HCT116 (cell line): ENCODE data around the gene MARCHF2. TPM values are rescaled to one million over a fixed set of nuclear protein-coding genes. Genes with fewer than 3 reads are reported as not detected.

Experiments used
- ATAC-seq: fragments of 200-7000 bp; cut with Tn5 transposase; 2 replicates; pipeline ENCODE4 v1.9.1; 2020; ENCODE audit warnings: mild to moderate bottlenecking, moderate library complexity
- BruUV-seq: library from RNA; stranded (reverse); fragments of 400-500 nt; replicated peaks from 2 replicates; lab custom pipeline; 2021; lab: Mats Ljungman, UMichigan
- CTCF ChIA-PET: fragments of 300-600 bp; sonication (Branson Sonifier 250); formaldehyde crosslinking; loops from one replicate; lab custom pipeline; 2021; ENCODE audit warnings: antibody characterized with exemption; lab: Charles Lee
- POLR2A ChIA-PET: fragments of 300-600, 350-600 bp; sonication (Branson Sonifier 250); formaldehyde crosslinking; loops from one replicate; lab custom pipeline; 2021; ENCODE audit warnings: antibody characterized with exemption; lab: Charles Lee
- RAD21 ChIA-PET, 2 experiments: fragments of 300-600 bp; sonication (Branson Sonifier 250); formaldehyde crosslinking; loops; one replicate each; lab custom pipeline; 2023; ENCODE audit warnings: low total read pairs in 2 of 2; ENCODE audit not compliant: uncharacterized antibody in 2 of 2, unreplicated experiment in 2 of 2, low non-redundant PET in 1 of 2; lab: Charles Lee
- DNase-seq: peaks from one replicate; pipeline ENCODE4 v3.0.0-alpha.2; 2010; ENCODE audit warnings: low read depth, low spot score
- H2AFZ ChIP-seq: fragments of 200-600 bp; shearing (Covaris generic), sonication (generic); 2 replicates; pipeline ENCODE4 v1.6.1; 2017; ENCODE audit warnings: low read depth, mixed run types, mixed read lengths, antibody characterized with exemption, low read length; ENCODE audit not compliant: poor library complexity, severe bottlenecking
- H3K27ac ChIP-seq: 2 replicates; pipeline ENCODE4 v1.5.1; 2012; ENCODE audit warnings: low read depth, low read length
- H3K27me3 ChIP-seq: fragments of 200-600 bp; sonication (generic); 2 replicates; pipeline ENCODE4 v1.6.1; 2016; ENCODE audit warnings: mixed run types, low read length, mixed read lengths; ENCODE audit not compliant: insufficient read depth
- H3K36me3 ChIP-seq, 2 experiments: fragments of 200-500 bp in 1 of 2; fragments of 200-600 bp in 1 of 2; sonication (Bioruptor generic) in 1 of 2; sonication (generic) in 1 of 2; 2 replicates each; pipeline versions ENCODE4 v1.5.1 to v1.6.1; 2014 to 2016; ENCODE audit warnings: low read length in 2 of 2, inconsistent platforms in 1 of 2, mixed read lengths in 1 of 2, mixed run types in 1 of 2; ENCODE audit not compliant: insufficient read depth in 2 of 2, control insufficient read depth in 1 of 2
- H3K4me1 ChIP-seq, 2 experiments: fragments of 200-600 bp in 1 of 2; sonication (generic) in 1 of 2; 2 replicates each; pipeline versions ENCODE4 v1.5.1 to v1.6.1; 2012 to 2017; ENCODE audit warnings: low read length in 2 of 2, inconsistent platforms in 1 of 2, mild to moderate bottlenecking in 1 of 2, mixed read lengths in 1 of 2, mixed run types in 1 of 2, moderate library complexity in 1 of 2; ENCODE audit not compliant: insufficient read depth in 2 of 2, control insufficient read depth in 1 of 2
- H3K4me2 ChIP-seq: fragments of 200-600 bp; sonication (generic); 2 replicates; pipeline ENCODE4 v1.6.1; 2017; ENCODE audit warnings: mixed run types, low read length, mixed read lengths
- H3K4me3 ChIP-seq, 2 experiments: fragments of 200-600 bp in 1 of 2; sonication (generic) in 1 of 2; replicated peaks in 1 of 2; 2 replicates each; pipeline ENCODE4 v1.5.1; 2011 to 2016; ENCODE audit warnings: low read length in 2 of 2, control low read depth in 1 of 2, low read depth in 1 of 2, mild to moderate bottlenecking in 1 of 2, mixed read lengths in 1 of 2, mixed run types in 1 of 2
- H3K79me2 ChIP-seq: fragments of 200-600 bp; sonication (generic); 2 replicates; pipeline ENCODE4 v1.6.1; 2017; ENCODE audit warnings: mild to moderate bottlenecking, mixed run types, low read length, moderate library complexity, mixed read lengths; ENCODE audit not compliant: insufficient read depth
- H3K9ac ChIP-seq: fragments of 200-600 bp; sonication (generic); 2 replicates; pipeline ENCODE4 v1.6.1; 2016; ENCODE audit warnings: low read length, mixed read lengths
- H3K9me2 ChIP-seq: fragments of 200-600 bp; sonication (generic), shearing (Covaris generic); 2 replicates; pipeline ENCODE4 v1.6.1; 2017; ENCODE audit warnings: mixed run types, mild to moderate bottlenecking, moderate library complexity; ENCODE audit not compliant: insufficient read depth
- H3K9me3 ChIP-seq, 2 experiments: fragments of 200-500 bp in 1 of 2; fragments of 200-600 bp in 1 of 2; sonication (Bioruptor generic) in 1 of 2; sonication (generic) in 1 of 2; 2 replicates each; pipeline ENCODE4 v1.6.1; 2014 to 2017; ENCODE audit warnings: low read length in 2 of 2, mixed read lengths in 2 of 2, inconsistent platforms in 1 of 2, low read depth in 1 of 2, mild to moderate bottlenecking in 1 of 2, mixed run types in 1 of 2, moderate library complexity in 1 of 2; ENCODE audit not compliant: control insufficient read depth in 1 of 2, insufficient read depth in 1 of 2
- H4K20me1 ChIP-seq: fragments of 200-600 bp; sonication (generic), shearing (Covaris generic); 2 replicates; pipeline ENCODE4 v1.6.1; 2017; ENCODE audit warnings: mixed run types, mild to moderate bottlenecking, moderate library complexity; ENCODE audit not compliant: insufficient read depth
- CEBPB ChIP-seq: IDR thresholded peaks from 2 replicates; pipeline ENCODE4 v1.6.1; 2012; ENCODE audit warnings: low read depth
- EGR1 ChIP-seq: IDR thresholded peaks from 2 replicates; pipeline ENCODE4 v1.6.1; 2012; ENCODE audit warnings: low read depth
- POLR2AphosphoS5 ChIP-seq: IDR thresholded peaks from 2 replicates; pipeline ENCODE4 v1.6.1; 2011; ENCODE audit warnings: mild to moderate bottlenecking, low read depth, low read length, moderate library complexity
- SP1 ChIP-seq: IDR thresholded peaks from 2 replicates; pipeline ENCODE4 v1.6.1; 2012; ENCODE audit warnings: low read depth
- TCF7L2 ChIP-seq: IDR thresholded peaks from 2 replicates; pipeline ENCODE4 v1.7.0; 2011; ENCODE audit warnings: borderline replicate concordance, inconsistent platforms; ENCODE audit not compliant: insufficient read depth, insufficient read length; ENCODE audit errors: extremely low read depth
- ZNF274 ChIP-seq: fragments of 200-500 bp; sonication (Bioruptor generic); IDR thresholded peaks from 2 replicates; pipeline ENCODE4 v1.6.1; 2014; ENCODE audit warnings: mild to moderate bottlenecking, low read depth, low read length, inconsistent platforms
- intact Hi-C: fragments of 100-400 bp; cut with micrococcal nuclease; formaldehyde crosslinking; loops from 2 replicates; pipeline ENCODE4 v1.10.0; 2022
- total RNA-seq: library from RNA; stranded (reverse); gene quantifications from one replicate; pipeline ENCODE4 v1.2.1, GENCODE V29; 2021; ENCODE audit not compliant: unreplicated experiment
- TF ChIP-seq, protein P1 (sequence below): IDR thresholded peaks from 2 replicates; pipeline ENCODE4 v1.6.1; 2012; ENCODE audit warnings: low read depth

The MARCHF2 gene
- total RNA-seq, 1 experiment from 2014 or later, result 22.5 TPM

DNA sequence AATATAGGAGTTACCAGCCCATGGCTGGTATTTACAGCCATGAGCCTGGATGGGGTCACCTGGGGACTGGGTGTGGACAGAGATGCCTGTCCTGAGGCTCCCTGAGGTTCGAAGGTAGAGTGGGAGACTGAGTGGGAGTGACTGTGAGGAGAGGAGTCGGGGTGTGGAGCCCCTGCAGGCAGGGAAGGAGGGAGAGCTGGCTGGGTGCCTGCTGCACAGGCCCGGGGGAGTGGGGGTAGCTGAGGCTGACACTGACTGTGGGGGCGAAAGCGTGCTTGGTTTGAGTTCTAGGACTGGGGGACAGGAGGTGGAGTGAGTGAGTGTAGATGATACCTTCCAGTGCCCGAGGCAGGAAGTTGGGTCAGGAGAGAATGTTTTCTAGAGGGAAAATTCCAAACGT lies 15.8 kb upstream of the MARCHF2 start:
- H2AFZ ChIP-seq, result no peak overlapping the region
- intact Hi-C loops, result loop anchor here (2.0 kb wide), 1 partner anchor 50 kb away; no protein-coding TSS in a partner anchor
- H3K4me1 ChIP-seq, result peaks cover 3 to 10% of the 10 kb centered on the region in 2 experiments; a peak in 2 of 4 replicates
- no TSS peak for BruUV-seq
- H3K4me2 ChIP-seq, result no peak overlapping the region
- ChIA-PET CTCF (no interaction called here), POLR2A (no interaction called here), RAD21 (no interaction called here)
- H3K9me3 ChIP-seq, result no peaks in the 10 kb centered on the region
- peaks cover 0 to 4% of the 10 kb centered on the region in 2 experiments; a peak in 2 of 4 replicates for H3K36me3 ChIP-seq
- no peak for DNase-seq
- H3K27me3 ChIP-seq, result no peaks in the 10 kb centered on the region
- no peak for ATAC-seq
- H4K20me1 ChIP-seq, result no peaks in the 10 kb centered on the region
- no peak overlapping the region for H3K4me3 ChIP-seq
- peak overlapping the region; percentile 29; the same call in 1 of the 2 replicates for H3K27ac ChIP-seq
- TF ChIP-seq, protein P1, sequence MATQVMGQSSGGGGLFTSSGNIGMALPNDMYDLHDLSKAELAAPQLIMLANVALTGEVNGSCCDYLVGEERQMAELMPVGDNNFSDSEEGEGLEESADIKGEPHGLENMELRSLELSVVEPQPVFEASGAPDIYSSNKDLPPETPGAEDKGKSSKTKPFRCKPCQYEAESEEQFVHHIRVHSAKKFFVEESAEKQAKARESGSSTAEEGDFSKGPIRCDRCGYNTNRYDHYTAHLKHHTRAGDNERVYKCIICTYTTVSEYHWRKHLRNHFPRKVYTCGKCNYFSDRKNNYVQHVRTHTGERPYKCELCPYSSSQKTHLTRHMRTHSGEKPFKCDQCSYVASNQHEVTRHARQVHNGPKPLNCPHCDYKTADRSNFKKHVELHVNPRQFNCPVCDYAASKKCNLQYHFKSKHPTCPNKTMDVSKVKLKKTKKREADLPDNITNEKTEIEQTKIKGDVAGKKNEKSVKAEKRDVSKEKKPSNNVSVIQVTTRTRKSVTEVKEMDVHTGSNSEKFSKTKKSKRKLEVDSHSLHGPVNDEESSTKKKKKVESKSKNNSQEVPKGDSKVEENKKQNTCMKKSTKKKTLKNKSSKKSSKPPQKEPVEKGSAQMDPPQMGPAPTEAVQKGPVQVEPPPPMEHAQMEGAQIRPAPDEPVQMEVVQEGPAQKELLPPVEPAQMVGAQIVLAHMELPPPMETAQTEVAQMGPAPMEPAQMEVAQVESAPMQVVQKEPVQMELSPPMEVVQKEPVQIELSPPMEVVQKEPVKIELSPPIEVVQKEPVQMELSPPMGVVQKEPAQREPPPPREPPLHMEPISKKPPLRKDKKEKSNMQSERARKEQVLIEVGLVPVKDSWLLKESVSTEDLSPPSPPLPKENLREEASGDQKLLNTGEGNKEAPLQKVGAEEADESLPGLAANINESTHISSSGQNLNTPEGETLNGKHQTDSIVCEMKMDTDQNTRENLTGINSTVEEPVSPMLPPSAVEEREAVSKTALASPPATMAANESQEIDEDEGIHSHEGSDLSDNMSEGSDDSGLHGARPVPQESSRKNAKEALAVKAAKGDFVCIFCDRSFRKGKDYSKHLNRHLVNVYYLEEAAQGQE, result no peak
- TF ChIP-seq EGR1, result no peak
- no peak for TF ChIP-seq ZNF274
- TF ChIP-seq POLR2AphosphoS5, result no peak
- TF ChIP-seq CEBPB, result no peak
- no peak for TF ChIP-seq TCF7L2
- no peak for TF ChIP-seq SP1
- no peak overlapping the region for H3K9ac ChIP-seq
- peaks cover 62% of the 10 kb centered on the region for H3K79me2 ChIP-seq
- H3K9me2 ChIP-seq, result no peaks in the 10 kb centered on the region
